Lower lobe of right lung (tissue), 2 donors: ENCODE measurements around the gene CGB3. TPM values are rescaled to one million over a fixed set of nuclear protein-coding genes. Genes with fewer than 3 reads are reported as not detected.
A peak's percentile ranks its signal among the peaks of the same experiment; 100 is the strongest.
"Not testable (repeated sequence)": the region's sequence is repeated elsewhere in the genome, so short reads cannot be mapped to it uniquely, and the experiment has no call there.

Experiments used
- ATAC-seq, 2 donors: fragments of 200-7000 bp; cut with Tn5 transposase; one replicate each; pipeline ENCODE4 v1.9.1; 2020 to 2022; ENCODE audit warnings: mild to moderate bottlenecking in 2 of 2, moderate library complexity in 2 of 2
- DNase-seq: peaks from one replicate; pipeline ENCODE4 v3.0.0-alpha.2; 2020
- H3K27ac ChIP-seq: fragments of 200-600 bp; one replicate; pipeline ENCODE4 v1.8.0; 2022
- H3K27me3 ChIP-seq: fragments of 200-600 bp; one replicate; pipeline ENCODE4 v1.8.0; 2022; ENCODE audit warnings: low read depth
- H3K36me3 ChIP-seq: fragments of 200-600 bp; one replicate; pipeline ENCODE4 v1.8.0; 2022; ENCODE audit warnings: mild to moderate bottlenecking
- H3K4me1 ChIP-seq: fragments of 200-600 bp; one replicate; pipeline ENCODE4 v1.8.0; 2022
- H3K4me3 ChIP-seq: fragments of 200-600 bp; one replicate; pipeline ENCODE4 v1.8.0; 2022; ENCODE audit warnings: mild to moderate bottlenecking
- H3K9me3 ChIP-seq: fragments of 200-600 bp; one replicate; pipeline ENCODE4 v1.8.0; 2022
- intact Hi-C: fragments of 100-400 bp; cut with DNase I; formaldehyde crosslinking; loops from one replicate; pipeline ENCODE4 v1.11.0; 2022
- total RNA-seq: library from RNA; stranded (reverse); fragmentation: NEBNext Ultra II Directional; extraction: Animal tissue kit (Norgen Biotek cat#: 25700); gene quantifications from one replicate; pipeline ENCODE4 v1.2.1, GENCODE V29; 2021
- TF ChIP-seq, protein P1 (sequence below): fragments of 200-600 bp; IDR thresholded peaks from one replicate; pipeline ENCODE4 v1.8.0; 2022; ENCODE audit warnings: antibody characterized with exemption, mild to moderate bottlenecking
- donor health status: DM: no; HTN: yes; CAD: no; lungs with severe emphysema.

CGB3 gene
- total RNA-seq, 1 donor from 2014 or later: not detected

DNA sequence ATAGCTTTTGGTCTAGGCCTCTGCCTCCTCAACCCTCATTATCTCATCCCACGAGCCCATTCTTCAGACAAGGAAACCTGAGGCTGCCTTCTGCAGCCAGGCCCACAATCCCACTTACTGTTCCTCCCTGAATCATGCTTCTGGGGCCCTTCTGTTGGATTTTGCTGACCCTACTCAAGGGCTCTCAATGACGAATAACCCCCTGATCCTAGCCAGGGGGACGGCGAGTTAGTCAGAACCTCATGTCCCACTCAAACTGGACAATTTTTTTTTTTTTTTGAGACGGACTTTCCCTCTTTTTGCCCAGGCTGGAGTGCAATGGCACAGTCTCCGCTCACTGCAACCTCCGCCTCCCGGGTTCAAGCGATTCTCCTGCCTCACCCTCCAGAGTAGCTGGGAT is 2.0 kb downstream of the CGB3 start:
- Histone ChIP-seq H3K9me3 (no peaks in the 10 kb centered on the region), H3K4me1 (peaks cover 21% of the 10 kb centered on the region), H3K27ac (no peak overlapping the region), H3K36me3 (no peaks in the 10 kb centered on the region), H3K4me3 (no peak overlapping the region), H3K27me3 (peaks cover 7% of the 10 kb centered on the region)
- intact Hi-C loops: no loop called here
- ATAC-seq (no peak), DNase-seq (no peak)
- TF ChIP-seq, protein P1, sequence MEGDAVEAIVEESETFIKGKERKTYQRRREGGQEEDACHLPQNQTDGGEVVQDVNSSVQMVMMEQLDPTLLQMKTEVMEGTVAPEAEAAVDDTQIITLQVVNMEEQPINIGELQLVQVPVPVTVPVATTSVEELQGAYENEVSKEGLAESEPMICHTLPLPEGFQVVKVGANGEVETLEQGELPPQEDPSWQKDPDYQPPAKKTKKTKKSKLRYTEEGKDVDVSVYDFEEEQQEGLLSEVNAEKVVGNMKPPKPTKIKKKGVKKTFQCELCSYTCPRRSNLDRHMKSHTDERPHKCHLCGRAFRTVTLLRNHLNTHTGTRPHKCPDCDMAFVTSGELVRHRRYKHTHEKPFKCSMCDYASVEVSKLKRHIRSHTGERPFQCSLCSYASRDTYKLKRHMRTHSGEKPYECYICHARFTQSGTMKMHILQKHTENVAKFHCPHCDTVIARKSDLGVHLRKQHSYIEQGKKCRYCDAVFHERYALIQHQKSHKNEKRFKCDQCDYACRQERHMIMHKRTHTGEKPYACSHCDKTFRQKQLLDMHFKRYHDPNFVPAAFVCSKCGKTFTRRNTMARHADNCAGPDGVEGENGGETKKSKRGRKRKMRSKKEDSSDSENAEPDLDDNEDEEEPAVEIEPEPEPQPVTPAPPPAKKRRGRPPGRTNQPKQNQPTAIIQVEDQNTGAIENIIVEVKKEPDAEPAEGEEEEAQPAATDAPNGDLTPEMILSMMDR: no peak

DNA sequence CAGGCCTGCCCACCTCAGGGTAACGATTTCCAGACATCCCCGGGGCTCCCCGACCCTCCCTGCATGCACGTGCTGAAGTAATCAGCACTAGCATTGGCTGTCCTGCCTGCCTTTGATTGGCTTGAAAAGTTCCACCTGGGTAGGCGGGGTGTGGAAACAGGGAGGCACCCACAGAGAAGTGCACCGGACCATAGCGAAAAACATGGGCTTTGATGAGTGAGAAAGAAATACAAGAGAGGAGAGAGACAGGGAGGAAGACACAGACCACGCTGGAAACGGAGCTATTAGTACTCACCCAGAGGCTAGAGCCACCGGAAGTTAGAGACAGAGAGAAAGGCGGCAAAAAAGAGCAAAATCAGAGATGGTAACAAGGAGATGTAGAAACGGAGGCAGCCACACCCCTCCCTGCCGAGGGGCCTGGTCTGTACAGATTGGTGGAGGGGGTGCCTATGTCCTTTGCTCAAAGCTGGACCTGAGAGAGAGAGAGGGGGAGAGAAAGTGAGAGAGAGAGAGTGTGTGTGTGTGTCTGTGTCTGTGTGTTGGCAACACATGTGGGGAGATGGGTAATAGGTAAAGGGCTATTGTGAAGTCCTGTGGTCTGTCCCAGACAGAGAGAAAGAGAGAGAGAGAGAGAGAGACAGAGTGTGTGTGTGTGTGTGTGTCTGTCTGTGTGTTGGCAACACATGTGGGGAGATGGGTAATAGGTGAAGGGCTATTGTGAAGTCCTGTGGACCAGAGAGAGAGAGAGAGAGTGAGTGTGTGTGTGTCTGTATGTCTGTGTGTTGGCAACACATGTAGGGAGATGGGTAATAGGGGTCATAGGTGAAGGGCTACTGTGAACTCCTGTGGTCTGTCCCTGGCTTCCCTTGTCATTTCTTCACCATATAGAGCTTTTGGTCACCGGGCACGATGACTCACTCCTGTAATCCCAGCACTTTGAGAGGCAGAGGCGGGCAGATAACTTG is 2.9 kb downstream of the CGB3 start:
- no peaks in the 10 kb centered on the region for H3K36me3 ChIP-seq
- H3K27me3 ChIP-seq: peaks cover 7% of the 10 kb centered on the region
- no peak for ATAC-seq
- TF ChIP-seq, protein P1: no peak
- H3K27ac ChIP-seq: no peak overlapping the region
- H3K9me3 ChIP-seq: no peaks in the 10 kb centered on the region
- intact Hi-C loops: no loop called here
- H3K4me3 ChIP-seq: no peak overlapping the region
- H3K4me1 ChIP-seq: peaks cover 21% of the 10 kb centered on the region
- no peak for DNase-seq

GRCh38 chr19:49020342-49020741 is 3.8 kb downstream of the CGB3 start:
- H3K4me3 ChIP-seq: no peak overlapping the region
- peaks cover 7% of the 10 kb centered on the region for H3K27me3 ChIP-seq
- intact Hi-C loops: no loop called here
- H3K27ac ChIP-seq: no peak overlapping the region
- TF ChIP-seq, protein P1: no peak
- no peaks in the 10 kb centered on the region for H3K9me3 ChIP-seq
- ATAC-seq (no peak), DNase-seq (no peak)
- peaks cover 21% of the 10 kb centered on the region for H3K4me1 ChIP-seq
- peaks cover 3% of the 10 kb centered on the region for H3K36me3 ChIP-seq

DNA sequence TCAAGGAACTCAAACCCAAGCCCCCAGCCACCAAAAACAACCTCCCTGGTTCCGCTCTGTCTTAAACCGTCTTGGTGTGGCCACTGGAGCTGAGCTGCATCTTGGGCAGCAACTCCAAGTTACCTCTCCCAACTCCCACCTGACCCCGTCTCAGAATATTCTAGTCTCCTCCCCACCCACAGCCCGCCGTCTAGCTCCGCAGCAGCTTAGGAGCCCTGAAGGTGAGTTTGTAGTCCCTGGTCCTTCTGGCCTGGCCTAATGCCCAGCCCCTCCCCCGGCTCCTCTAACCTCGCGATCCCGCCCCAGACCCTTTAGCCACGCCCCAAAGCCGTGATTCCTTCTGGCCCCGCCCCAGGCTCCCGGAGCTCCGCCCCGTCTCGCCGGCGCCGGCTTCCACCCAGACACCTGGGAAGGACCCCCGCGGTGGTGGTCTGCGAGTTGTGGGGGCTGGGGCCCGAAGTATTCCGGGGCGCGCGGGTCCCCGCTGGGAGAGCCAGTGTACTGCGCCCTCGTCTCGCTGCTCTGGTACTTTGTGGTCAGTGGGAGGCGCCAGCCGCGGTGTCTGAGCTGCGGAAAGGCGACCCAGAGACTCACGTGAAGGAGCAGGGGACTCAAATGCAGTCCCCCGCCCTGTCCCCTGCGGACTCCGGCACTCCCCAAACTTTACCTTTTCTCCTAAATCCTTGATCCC is 4.7 kb downstream of the CGB3 start:
- ATAC-seq: peak; percentile 84 to 87
- TF ChIP-seq, protein P1: no peak
- H3K27me3 ChIP-seq: peaks cover 7% of the 10 kb centered on the region
- peaks cover 21% of the 10 kb centered on the region for H3K4me1 ChIP-seq
- H3K27ac ChIP-seq: no peak overlapping the region
- H3K4me3 ChIP-seq: peak overlapping the region; percentile 54
- intact Hi-C loops: no loop called here
- H3K36me3 ChIP-seq: peaks cover 12% of the 10 kb centered on the region
- no peaks in the 10 kb centered on the region for H3K9me3 ChIP-seq
- peak; percentile 92 for DNase-seq

- H3K27me3 ChIP-seq, H3K9me3 ChIP-seq, H3K27ac ChIP-seq, intact Hi-C loops: not testable (repeated sequence)
- Histone ChIP-seq H3K4me1 (peaks cover 21% of the 10 kb centered on the region), H3K36me3 (peaks cover 17% of the 10 kb centered on the region), H3K4me3 (peak overlapping the region; percentile 54)
- DNase-seq (peak; percentile 58), ATAC-seq (peak; percentile 14 to 42)
Measured at GRCh38 chr19:49018388-49019241, 5.5 kb downstream of the CGB3 start.
